Measurements from ENCODE around the gene ACAD10.
"Not testable (repeated sequence)": the region's sequence is repeated elsewhere in the genome, so short reads cannot be mapped to it uniquely, and the experiment has no call there.

ACAD10 gene

GRCh38 chr12:111754671-111755070, 68.8 kb downstream of the ACAD10 start:
- no peak for DNase-seq

GRCh38 chr12:111756196-111756595, 70.3 kb downstream of the ACAD10 start:
- no peak for DNase-seq

- no peak for DNase-seq
These were observed 70.8 kb downstream of the ACAD10 start for GRCh38 chr12:111756681-111757080.

GRCh38 chr12:111757361-111758119, 71.7 kb downstream of the ACAD10 start:
- DNase-seq: peak; percentile 53

GRCh38 chr12:111758120-111758561, 72.3 kb downstream of the ACAD10 start:
- no peak for DNase-seq

GRCh38 chr12:111759271-111759670, 73.4 kb downstream of the ACAD10 start:
- DNase-seq: no peak

- DNase-seq: no peak
These were observed 74.1 kb downstream of the ACAD10 start for GRCh38 chr12:111759991-111760390.

- DNase-seq: no peak
These were observed 75.2 kb downstream of the ACAD10 start for GRCh38 chr12:111761099-111761498.

GRCh38 chr12:111761706-111762105, 75.9 kb downstream of the ACAD10 start:
- no peak for DNase-seq

GRCh38 chr12:111763552-111763951, 77.7 kb downstream of the ACAD10 start:
- DNase-seq: not testable (repeated sequence)

GRCh38 chr12:111764120-111764821, 78.4 kb downstream of the ACAD10 start:
- no peak for DNase-seq

- DNase-seq: peak; percentile 86
These were observed 80.9 kb downstream of the ACAD10 start, which contains the start of gene ALDH2 for GRCh38 chr12:111766608-111767361. Gene ALDH2 (plus strand): TSS chr12:111766933. CDS start chr12:111766983, 50 bp downstream.

GRCh38 chr12:111767362-111768158, 81.7 kb downstream of the ACAD10 start:
- DNase-seq: no peak

- no peak for DNase-seq
These were observed 82.5 kb downstream of the ACAD10 start for GRCh38 chr12:111768159-111768895.

GRCh38 chr12:111769599-111769998, 83.7 kb downstream of the ACAD10 start:
- DNase-seq: no peak

GRCh38 chr12:111773801-111774551, 88.1 kb downstream of the ACAD10 start:
- DNase-seq: peak; percentile 75

- DNase-seq: peak; percentile 93
These were observed 89.6 kb downstream of the ACAD10 start for GRCh38 chr12:111775205-111776193.

- no peak for DNase-seq
These were observed 91.0 kb downstream of the ACAD10 start for GRCh38 chr12:111776836-111777344.

- DNase-seq: no peak
These were observed 91.6 kb downstream of the ACAD10 start for GRCh38 chr12:111777345-111778045.
